Activated T-helper 2 cell treated with anti-CD3 and anti-CD28 coated beads, Interferon-gamma antibody, Interleukin-2, Interleukin-4, amounts not matched to agents 10 μg/mL and 5 μg/mL and 100 μg/mL, durations not matched to agents 14 hours and 24 hours and 36 hours (primary cell): ENCODE measurements around the gene PDE4B. TPM values are rescaled to one million over a fixed set of nuclear protein-coding genes. Genes with fewer than 3 reads are reported as not detected.

Experiments used
- DNase-seq: peaks from one replicate; pipeline ENCODE4 v3.0.0; 2021; ENCODE audit warnings: low spot score
- H3K27ac Mint-ChIP-seq: one replicate; pipeline ENCODE4 v1.8.0; 2021; ENCODE audit warnings: mixed read lengths
- H3K27me3 Mint-ChIP-seq: one replicate; pipeline ENCODE4 v1.8.0; 2021; ENCODE audit warnings: low read depth, mixed read lengths
- H3K36me3 Mint-ChIP-seq: one replicate; pipeline ENCODE4 v1.8.0; 2021; ENCODE audit warnings: low read depth, mixed read lengths
- H3K4me1 Mint-ChIP-seq: one replicate; pipeline ENCODE4 v1.8.0; 2021; ENCODE audit warnings: low read depth, mixed read lengths
- H3K4me3 Mint-ChIP-seq: one replicate; pipeline ENCODE4 v1.8.0; 2021; ENCODE audit warnings: low read depth, mild to moderate bottlenecking, moderate library complexity, mixed read lengths
- H3K9me3 Mint-ChIP-seq: one replicate; pipeline ENCODE4 v1.8.0; 2021; ENCODE audit warnings: mixed read lengths
- intact Hi-C: fragments of 100-400 bp; cut with micrococcal nuclease; formaldehyde crosslinking; loops from one replicate; pipeline ENCODE4 v1.15.1; 2023
- total RNA-seq: library from RNA; stranded (reverse); gene quantifications from 2 replicates; pipeline ENCODE4 v1.2.3, GENCODE V29; 2022

PDE4B gene
- total RNA-seq, 1 donor from 2014 or later, result 14.0 TPM

DNA sequence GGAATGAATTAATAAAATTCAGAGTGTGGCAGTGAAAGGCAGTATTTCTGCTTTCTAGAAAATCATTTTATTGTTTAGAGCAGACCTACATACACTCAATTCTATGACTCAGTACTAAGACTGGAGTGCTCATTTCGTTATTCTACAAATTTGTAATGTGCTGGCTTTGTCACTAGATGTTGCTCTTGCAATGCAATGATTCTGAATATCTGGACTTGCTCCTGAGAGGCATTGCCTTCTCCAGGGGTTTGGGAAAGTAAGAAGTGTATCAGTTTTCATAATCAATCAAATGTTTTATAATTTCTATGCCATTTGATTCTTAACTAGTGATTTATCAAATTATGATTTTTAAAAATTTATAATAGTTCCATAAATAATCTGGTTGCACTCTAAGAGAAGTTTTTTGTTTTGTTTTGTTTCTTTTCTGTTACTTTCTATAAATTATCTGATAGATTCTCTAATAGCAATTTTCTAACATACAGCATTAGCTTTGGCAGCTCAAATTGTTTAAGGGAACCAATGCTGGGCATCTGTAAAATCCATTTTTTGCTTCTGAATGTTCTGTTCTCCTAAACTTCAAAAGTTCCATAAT lies 460.7 kb downstream of the PDE4B start:
- Mint-ChIP-seq H3K36me3 (no peaks in the 10 kb centered on the region), H3K4me3 (no peak overlapping the region), H3K4me1 (peaks cover 29% of the 10 kb centered on the region), H3K9me3 (no peaks in the 10 kb centered on the region), H3K27ac (no peak overlapping the region), H3K27me3 (no peaks in the 10 kb centered on the region)
- DNase-seq, result no peak
- intact Hi-C loops, result loop anchor here (1.0 to 2.0 kb wide), 2 partner anchors 47 to 193 kb away; no protein-coding TSS in a partner anchor

DNA sequence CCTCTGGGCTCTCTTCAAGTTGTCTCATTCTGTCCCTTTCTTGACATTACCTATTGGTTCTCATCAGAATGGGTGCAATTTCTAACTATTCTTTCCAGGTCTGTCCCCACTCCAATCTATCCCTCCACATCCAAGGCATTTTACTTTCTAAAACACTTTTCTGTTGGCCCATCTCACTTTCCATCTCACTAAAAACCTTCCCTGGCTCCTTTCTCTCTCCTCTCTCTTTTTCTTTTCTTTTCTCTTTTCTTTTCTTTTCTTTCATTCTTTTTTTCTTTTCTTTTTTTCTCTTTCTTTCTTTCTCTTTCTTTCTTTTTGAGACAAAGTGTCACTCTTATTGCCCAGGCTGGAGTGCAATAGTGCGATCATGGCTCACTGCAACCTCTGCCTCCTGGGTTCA lies 462.1 kb downstream of the PDE4B start:
- Mint-ChIP-seq H3K4me3 (no peak overlapping the region), H3K9me3 (no peaks in the 10 kb centered on the region), H3K36me3 (no peaks in the 10 kb centered on the region), H3K4me1 (peaks cover 35% of the 10 kb centered on the region), H3K27me3 (peaks cover 2% of the 10 kb centered on the region), H3K27ac (no peak overlapping the region)
- intact Hi-C loops, result no loop called here
- no peak for DNase-seq

DNA sequence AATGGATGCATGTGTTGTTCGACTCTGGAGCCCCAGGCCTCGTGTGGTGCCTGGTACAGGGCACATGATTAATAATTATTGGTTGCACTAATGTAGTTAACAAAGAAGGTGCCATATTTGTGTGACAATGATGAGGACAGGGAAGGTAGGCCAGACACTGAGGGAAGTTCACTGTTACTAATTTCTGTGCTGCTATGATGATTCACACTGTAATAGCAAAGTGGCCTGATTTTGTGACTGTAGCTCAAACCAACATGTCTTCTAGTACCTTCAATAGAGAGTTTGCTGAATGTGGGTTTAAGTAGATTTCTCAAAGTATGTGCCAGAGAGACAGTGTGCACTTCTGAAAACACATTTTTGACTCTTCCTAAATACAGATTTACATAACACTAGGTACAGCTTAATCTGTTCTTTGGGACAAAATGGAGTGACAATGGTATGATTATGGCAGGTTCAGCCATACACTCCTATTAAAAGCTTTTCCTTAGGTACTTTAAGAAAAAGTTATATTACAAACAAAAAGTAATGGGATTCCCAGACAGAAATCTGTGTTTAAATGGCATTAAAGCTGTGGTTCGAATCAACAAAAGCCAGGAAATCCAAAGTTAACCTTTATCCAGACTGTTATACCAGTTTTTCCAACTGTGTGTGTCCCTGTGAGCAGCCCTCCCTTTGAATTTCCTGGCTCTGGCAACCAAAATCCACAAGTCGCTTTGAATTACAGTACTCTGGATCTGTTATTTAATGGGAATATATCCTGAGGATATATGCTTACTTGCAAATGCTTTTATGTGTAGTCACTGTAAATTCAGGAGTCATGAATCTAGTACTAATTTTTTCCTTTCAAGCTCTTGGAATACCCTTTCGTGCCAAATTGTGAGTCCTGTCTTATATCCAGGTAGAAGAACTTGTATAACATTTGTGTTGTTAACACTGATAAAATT lies 464.2 kb downstream of the PDE4B start:
- Mint-ChIP-seq H3K27me3 (peaks cover 2% of the 10 kb centered on the region), H3K4me1 (peaks cover 45% of the 10 kb centered on the region), H3K36me3 (no peaks in the 10 kb centered on the region), H3K27ac (no peak overlapping the region), H3K9me3 (no peaks in the 10 kb centered on the region), H3K4me3 (no peak overlapping the region)
- intact Hi-C loops, result no loop called here
- no peak for DNase-seq

DNA sequence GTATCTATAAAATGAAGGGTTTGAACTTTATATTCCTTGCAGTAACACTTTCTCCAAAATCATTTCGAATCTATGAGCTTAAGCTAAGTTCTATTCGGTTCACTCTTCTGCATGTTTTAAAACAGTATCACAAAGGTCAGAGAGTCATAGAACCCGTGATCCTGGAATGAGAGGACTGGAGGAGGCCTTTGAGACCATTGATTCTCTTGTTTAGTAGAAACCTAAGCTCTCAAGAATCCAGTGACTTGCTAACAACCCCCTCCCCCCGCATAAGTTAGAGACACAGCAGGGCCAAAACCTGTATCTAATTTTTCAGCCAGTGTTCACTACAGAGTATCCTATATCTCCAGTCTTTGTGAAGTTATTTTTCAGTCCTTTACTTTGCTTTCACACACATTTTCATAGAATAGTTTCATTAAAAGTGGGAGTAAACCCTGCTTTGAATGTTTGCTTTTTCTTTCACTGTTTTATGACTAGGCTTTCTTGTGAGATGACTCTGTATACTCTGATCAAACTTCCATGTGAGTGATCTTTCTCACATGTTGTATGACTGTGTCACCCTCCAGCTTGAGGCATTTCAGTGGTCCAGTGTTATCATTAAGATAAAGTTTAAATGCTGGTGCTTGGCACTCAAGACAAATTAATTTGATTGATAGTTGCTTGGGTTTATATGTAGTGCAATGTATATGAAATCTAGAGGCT lies 465.9 kb downstream of the PDE4B start:
- Mint-ChIP-seq H3K4me3 (no peak overlapping the region), H3K36me3 (no peaks in the 10 kb centered on the region), H3K27me3 (peaks cover 7% of the 10 kb centered on the region), H3K27ac (no peak overlapping the region), H3K9me3 (no peaks in the 10 kb centered on the region), H3K4me1 (peaks cover 52% of the 10 kb centered on the region)
- intact Hi-C loops, result loop anchor here (1.0 to 2.0 kb wide), 4 partner anchors 16 to 142 kb away; no protein-coding TSS in a partner anchor
- no peak for DNase-seq

DNA sequence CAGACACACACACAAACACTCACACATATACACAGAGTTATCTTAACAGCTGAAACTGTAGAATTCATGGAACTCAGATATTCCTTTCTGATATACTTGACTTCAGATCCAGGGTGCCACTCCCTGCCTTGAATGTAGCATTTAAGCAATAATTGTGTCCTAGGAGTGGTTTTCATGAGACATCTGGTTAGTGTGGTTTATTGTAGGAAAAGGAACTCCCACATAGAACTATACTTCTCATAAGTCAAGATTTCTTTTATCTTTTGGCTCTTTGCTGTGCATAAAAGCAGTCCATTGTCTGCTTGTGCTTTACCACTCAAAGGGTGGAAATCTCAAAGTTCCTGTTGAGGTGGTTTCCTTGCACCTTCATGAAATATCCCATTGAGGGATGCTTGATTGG lies 468.7 kb downstream of the PDE4B start:
- Mint-ChIP-seq H3K27ac (no peak overlapping the region), H3K36me3 (no peaks in the 10 kb centered on the region), H3K4me3 (no peak overlapping the region), H3K27me3 (peaks cover 7% of the 10 kb centered on the region), H3K9me3 (no peaks in the 10 kb centered on the region), H3K4me1 (peaks cover 47% of the 10 kb centered on the region)
- intact Hi-C loops, result loop anchor here (1.0 kb wide), 2 partner anchors 10 to 15 kb away; no protein-coding TSS in a partner anchor
- DNase-seq, result no peak

DNA sequence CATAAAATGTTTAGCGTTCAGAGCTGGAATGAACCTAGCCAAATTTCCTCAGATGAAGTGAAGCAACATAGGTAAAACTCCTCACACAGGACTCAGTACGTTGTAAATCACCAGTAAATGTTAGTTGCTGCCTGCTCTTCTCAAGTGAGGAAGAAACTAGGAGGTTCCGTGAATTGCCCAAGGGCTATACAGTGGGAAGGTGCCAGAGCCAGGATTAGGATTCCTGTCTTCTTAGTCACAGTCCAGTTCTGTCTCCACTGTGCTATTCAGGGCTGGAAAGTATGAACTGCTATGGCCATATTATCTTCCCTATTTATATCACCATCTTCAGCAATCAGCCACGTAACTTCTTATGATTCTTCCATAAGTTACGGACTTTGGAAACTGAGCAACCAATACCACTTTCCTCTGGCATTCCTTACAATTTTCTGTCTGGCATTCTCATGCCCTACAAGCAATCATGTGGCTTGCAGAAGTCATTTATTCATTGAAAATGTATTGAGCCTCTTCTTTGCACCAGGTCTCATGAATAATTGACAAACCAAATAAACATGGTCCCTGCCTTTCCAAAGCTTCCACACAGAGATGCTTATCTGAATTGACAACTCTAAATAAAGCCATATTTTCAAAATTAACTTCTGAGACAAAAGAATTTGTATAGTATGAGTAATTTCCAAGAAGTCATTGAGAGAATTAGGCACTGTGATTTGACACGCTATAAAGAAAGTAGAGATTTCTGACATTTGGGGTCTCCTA lies 469.7 kb downstream of the PDE4B start:
- peaks cover 47% of the 10 kb centered on the region for H3K4me1 Mint-ChIP-seq
- H3K27me3 Mint-ChIP-seq, result peaks cover 7% of the 10 kb centered on the region
- no peak for DNase-seq
- H3K36me3 Mint-ChIP-seq, result no peaks in the 10 kb centered on the region
- no peaks in the 10 kb centered on the region for H3K9me3 Mint-ChIP-seq
- intact Hi-C loops, result no loop called here
- H3K4me3 Mint-ChIP-seq, result no peak overlapping the region
- H3K27ac Mint-ChIP-seq, result no peak overlapping the region

DNA sequence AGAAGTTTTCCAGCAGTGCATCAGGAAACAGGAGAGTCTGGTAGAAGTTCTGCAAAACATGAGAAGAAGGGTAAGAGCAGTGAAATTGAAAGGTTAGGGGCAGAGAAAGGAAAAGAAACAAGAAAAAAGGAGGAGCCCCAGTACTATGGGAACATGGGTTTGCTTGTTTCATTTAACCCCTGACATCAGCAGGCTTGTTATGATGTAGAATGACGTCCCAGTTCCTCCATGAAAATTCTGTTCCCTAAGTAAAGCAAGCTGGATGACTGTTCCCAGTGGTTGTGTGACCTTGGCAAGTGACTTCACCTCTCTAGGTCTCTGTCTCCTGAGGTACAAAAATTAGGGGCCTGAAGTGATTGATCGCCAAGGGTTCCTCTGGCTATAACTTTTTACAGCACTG lies 472.6 kb downstream of the PDE4B start:
- no peak for DNase-seq
- Mint-ChIP-seq H3K36me3 (no peaks in the 10 kb centered on the region), H3K9me3 (no peaks in the 10 kb centered on the region), H3K4me1 (peaks cover 42% of the 10 kb centered on the region), H3K4me3 (no peak overlapping the region), H3K27me3 (peaks cover 17% of the 10 kb centered on the region), H3K27ac (no peak overlapping the region)
- intact Hi-C loops, result no loop called here

DNA sequence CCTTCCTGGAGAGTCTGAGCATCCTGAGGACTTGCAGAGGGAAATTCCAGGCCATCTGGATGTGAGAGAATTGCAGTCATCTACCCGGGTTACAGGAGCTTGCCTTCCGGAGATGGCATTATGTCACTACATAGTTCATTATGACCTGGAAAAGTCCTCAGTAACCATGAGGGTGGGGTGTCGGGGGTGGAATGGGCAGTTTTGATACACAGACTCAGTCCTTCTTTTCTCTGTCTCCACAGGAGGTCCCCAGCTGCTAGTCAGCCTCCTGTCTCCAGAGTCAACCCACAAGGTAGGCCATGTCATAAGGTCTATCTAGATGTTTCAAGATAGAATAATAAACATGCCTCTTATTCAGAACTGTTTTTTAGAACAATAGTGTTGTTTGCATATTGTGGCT lies 473.1 kb downstream of the PDE4B start:
- Mint-ChIP-seq H3K9me3 (no peaks in the 10 kb centered on the region), H3K4me1 (peaks cover 43% of the 10 kb centered on the region), H3K36me3 (no peaks in the 10 kb centered on the region), H3K27ac (no peak overlapping the region), H3K27me3 (peaks cover 19% of the 10 kb centered on the region), H3K4me3 (no peak overlapping the region)
- DNase-seq, result no peak
- intact Hi-C loops, result no loop called here

DNA sequence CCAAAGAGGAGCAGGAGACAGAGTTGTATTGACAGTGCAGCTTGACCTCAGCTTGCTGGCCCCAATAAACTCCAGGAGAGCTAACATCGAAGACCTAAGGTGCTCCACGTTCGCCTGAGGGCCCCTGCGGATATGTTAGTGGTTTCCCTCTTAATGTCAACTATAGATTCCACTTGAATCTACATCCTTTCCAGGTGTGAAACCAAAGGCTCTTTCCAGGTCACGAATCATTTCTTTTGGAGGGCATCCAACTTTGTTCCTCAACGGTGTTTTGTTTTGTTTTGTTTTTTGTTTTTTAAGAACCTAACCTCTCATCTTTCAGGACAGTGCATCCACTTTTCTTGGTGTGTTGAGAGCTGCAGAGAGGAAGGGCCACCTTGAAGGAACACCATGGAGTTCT lies 473.7 kb downstream of the PDE4B start:
- Mint-ChIP-seq H3K27ac (no peak overlapping the region), H3K4me1 (peaks cover 43% of the 10 kb centered on the region)

DNA sequence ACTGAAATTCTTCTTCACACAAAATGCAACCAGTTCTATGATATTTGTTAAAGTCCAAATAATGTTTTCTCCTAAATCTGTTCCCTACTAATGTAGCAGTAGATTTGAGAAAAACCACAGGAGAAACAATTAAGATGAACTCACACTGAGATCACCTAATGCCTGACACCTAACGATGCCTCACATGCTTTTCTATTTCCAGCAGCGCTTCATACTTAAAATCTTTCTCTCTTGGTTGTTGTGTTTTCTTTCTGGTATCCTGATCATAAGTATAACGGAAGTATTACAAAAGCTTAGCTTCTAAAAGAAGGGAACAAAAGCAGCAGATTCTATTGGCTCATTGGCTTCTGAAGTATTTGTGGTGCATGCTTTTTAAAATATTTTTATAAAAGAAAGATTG lies 474.1 kb downstream of the PDE4B start:
- Mint-ChIP-seq H3K27me3 (peaks cover 19% of the 10 kb centered on the region), H3K9me3 (no peaks in the 10 kb centered on the region), H3K36me3 (no peaks in the 10 kb centered on the region), H3K27ac (no peak overlapping the region), H3K4me3 (no peak overlapping the region), H3K4me1 (peaks cover 43% of the 10 kb centered on the region)
- intact Hi-C loops, result no loop called here
- DNase-seq, result no peak

More for the DNA sequence above, 473.7 kb downstream of the PDE4B start:
- intact Hi-C loops, result no loop called here
- Mint-ChIP-seq H3K36me3 (no peaks in the 10 kb centered on the region), H3K27me3 (peaks cover 19% of the 10 kb centered on the region), H3K4me3 (no peak overlapping the region), H3K9me3 (no peaks in the 10 kb centered on the region)
- no peak for DNase-seq

DNA sequence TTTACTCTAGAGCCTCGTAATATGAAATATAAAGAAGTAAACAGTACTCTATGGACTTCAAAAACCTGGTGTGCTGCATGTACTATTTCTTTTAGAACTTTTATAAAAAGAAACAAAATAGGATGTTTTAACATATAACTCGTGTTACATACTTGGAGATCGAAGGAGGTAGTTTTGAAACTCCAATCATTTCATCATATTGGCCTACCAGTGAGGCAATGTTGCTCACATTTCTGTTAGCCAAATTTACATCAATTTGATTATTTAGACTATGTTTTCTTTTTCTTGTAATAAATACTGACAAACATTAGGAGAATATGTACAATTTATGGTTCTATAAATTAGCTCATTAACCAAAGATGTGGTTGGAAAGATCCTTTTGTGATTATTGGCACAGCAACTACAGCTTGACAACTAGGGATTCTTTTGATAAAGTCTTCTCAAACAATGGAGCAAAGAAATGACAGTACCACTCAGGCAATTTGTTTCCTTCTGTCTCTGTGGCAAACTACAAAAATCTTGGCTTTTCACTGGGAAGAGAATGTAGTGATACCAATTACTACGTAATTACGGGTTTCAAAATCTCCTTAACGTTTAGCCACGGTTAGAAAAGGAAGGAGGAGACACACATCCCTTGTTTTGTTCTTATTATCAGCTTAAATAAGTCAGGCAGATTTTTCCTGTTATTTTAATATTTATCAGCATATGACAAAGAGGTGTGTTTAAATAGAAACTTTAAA lies 474.7 kb downstream of the PDE4B start:
- no peaks in the 10 kb centered on the region for H3K9me3 Mint-ChIP-seq
- peaks cover 23% of the 10 kb centered on the region for H3K27me3 Mint-ChIP-seq
- H3K27ac Mint-ChIP-seq, result no peak overlapping the region
- peaks cover 45% of the 10 kb centered on the region for H3K4me1 Mint-ChIP-seq
- no peak overlapping the region for H3K4me3 Mint-ChIP-seq
- intact Hi-C loops, result no loop called here
- no peaks in the 10 kb centered on the region for H3K36me3 Mint-ChIP-seq
- DNase-seq, result no peak

DNA sequence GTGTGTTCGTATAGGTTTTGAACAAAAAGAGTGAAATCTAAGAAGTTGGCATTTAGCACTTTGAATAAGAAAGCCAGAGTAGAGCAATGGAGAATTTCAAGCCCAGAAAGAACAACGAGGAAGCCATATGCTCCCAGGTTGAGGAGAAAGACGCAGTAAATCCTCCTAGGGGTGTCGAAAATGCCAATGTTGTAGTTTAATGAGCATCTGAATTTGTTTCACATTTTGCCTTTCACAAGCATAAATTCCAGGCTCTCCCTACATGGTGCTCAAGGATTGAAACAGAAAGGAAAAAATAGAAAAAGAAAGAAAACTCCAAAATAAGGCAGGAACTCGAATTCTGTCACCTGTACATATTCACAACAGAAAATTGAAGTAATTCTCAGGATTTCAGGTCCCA lies 476.5 kb downstream of the PDE4B start:
- peaks cover 21% of the 10 kb centered on the region for H3K27me3 Mint-ChIP-seq
- H3K27ac Mint-ChIP-seq, result no peak overlapping the region
- no peaks in the 10 kb centered on the region for H3K9me3 Mint-ChIP-seq
- H3K4me1 Mint-ChIP-seq, result peaks cover 46% of the 10 kb centered on the region
- DNase-seq, result no peak
- H3K4me3 Mint-ChIP-seq, result no peak overlapping the region
- no peaks in the 10 kb centered on the region for H3K36me3 Mint-ChIP-seq
- intact Hi-C loops, result no loop called here
